Hematopoietic multipotent progenitor cell treated with erythropoietin and hydrocortisone succinate and interleukin-3 and kit ligand, for 15 days (in vitro differentiated cells): Measurements from ENCODE around the gene PCF11.
"Not testable (repeated sequence)": the region's sequence is repeated elsewhere in the genome, so short reads cannot be mapped to it uniquely, and the experiment has no call there.

Source experiments
- DNase-seq: peaks from one replicate; pipeline ENCODE4 v3.0.0-alpha.2; 2015; ENCODE audit warnings: low spot score

PCF11 gene, protein sequence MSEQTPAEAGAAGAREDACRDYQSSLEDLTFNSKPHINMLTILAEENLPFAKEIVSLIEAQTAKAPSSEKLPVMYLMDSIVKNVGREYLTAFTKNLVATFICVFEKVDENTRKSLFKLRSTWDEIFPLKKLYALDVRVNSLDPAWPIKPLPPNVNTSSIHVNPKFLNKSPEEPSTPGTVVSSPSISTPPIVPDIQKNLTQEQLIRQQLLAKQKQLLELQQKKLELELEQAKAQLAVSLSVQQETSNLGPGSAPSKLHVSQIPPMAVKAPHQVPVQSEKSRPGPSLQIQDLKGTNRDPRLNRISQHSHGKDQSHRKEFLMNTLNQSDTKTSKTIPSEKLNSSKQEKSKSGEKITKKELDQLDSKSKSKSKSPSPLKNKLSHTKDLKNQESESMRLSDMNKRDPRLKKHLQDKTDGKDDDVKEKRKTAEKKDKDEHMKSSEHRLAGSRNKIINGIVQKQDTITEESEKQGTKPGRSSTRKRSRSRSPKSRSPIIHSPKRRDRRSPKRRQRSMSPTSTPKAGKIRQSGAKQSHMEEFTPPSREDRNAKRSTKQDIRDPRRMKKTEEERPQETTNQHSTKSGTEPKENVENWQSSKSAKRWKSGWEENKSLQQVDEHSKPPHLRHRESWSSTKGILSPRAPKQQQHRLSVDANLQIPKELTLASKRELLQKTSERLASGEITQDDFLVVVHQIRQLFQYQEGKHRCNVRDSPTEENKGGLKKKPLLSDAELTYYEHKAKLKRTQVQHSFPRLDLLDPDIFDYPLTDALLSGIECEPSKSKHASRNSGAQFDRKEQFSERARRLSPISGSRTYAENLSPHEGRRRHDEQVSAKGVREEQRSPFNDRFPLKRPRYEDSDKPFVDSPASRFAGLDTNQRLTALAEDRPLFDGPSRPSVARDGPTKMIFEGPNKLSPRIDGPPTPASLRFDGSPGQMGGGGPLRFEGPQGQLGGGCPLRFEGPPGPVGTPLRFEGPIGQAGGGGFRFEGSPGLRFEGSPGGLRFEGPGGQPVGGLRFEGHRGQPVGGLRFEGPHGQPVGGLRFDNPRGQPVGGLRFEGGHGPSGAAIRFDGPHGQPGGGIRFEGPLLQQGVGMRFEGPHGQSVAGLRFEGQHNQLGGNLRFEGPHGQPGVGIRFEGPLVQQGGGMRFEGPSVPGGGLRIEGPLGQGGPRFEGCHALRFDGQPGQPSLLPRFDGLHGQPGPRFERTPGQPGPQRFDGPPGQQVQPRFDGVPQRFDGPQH (N-terminal part only)

DNA sequence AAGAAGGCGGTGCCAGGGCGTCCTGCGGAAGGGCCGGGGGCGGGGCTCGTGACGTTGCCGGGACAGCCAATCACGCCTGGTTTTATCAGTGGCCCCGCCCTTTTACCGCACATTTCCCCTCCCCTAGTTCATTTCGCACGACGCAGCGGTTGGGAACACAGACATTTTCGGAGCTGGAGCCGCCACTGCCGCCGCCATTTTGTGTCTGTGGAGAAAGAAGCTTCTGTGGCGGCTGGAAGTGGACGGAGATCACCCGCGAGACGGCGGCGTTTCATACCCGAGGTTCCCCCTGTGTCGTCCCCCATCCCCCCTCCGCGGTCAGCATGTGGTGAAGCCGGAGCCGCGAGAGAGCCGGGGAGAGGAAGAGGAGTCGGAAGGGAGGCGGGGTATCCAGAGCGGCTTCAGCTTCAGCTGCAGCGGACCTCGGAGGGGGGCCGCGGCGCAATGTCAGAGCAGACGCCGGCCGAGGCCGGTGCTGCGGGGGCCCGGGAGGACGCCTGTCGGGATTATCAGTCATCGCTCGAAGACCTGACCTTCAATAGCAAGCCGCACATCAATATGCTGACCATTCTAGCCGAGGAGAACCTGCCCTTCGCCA is at the start of gene PCF11:
TSS of gene PCF11 (plus strand) at position 136 of the 598 bp plus-strand sequence. CDS start at position 445, 309 bp downstream.
- no peak for DNase-seq

DNA sequence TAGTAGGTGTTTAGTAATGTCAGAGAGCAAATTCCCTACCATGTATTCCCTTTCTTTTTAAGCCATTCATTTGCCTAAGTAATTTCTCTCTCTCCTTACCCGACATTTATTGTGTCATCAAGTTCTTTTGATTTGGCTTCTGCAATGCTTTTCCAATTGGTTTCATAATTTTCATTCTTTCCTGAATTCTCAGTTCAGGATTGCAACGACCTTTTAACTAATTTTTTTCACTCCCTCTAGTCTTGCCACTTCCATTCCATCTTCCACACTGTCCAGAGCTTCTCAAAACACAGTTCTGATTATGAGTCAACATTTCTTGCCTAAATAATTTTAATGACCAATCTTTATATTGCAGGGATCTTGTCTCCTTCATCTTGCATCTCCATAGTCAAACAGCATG is 44.0 kb upstream of the PCF11 start:
- DNase-seq: no peak

DNA sequence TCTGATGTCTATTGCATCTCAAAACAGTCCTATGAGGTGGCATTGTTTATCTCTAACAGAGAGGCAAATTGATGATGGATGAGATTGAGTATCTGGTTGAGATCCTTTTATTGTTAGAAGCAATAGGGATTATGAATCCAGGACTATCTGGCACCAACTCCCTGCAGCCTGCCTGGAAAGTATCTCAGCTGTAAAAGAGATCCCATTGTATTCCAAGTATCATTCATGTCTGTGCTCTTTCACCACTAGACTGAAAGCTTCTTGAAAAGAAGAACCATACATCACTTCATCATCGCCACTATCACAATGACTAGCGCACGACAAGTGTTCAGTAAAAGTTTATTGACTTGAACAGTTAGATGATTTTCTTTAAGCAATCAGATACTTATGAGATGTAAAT is 41.9 kb upstream of the PCF11 start:
- DNase-seq: no peak

DNA sequence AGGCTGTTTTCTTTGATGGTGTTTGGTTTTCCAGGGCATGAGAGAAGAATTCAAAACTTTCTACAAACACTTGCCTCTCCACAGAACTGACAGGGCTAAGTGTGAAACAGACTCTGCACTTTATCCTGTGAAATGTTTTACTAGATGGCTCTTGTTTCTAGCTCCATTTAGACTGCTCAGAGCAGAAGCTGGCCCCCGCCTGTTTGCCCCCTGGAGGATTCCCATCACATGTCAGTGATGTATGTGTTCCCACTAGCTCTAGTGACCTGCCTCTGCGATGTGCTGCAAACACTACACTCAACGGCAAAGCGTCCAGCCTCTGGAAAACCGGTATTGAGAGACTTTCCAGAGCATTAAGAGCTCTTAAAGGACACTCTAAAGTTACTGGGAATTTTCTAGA is 41.4 kb upstream of the PCF11 start:
- DNase-seq: no peak

DNA sequence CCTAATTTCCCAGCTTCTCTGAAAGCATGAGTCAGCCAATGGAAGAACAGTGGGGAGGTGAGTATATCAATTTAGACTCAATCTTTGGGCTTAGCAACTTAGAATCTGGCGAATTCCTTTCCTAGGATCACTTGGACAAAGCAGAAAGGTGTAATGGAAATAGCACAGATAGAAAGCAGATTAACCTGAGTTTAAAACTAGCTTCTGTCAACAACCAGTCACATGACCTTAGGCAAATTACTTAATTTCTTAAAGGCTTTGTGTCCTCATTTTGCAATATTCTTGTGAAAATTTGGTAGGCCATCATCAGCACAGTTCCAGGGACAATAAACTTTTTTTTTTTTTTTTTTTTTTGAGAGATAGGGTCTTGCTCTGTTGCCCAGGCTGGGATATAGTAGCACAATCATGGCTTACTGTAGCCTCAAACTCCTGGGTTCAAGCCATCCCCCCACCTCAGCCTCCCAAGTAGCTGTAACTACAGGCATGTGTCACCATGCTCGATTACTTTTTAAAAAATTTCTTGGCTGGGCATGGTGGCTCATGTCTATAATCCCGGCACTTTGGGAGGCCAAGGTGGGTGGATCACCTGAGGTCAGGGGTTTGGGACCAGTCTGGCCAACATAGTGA is 40.8 kb upstream of the PCF11 start:
- no peak for DNase-seq

DNA sequence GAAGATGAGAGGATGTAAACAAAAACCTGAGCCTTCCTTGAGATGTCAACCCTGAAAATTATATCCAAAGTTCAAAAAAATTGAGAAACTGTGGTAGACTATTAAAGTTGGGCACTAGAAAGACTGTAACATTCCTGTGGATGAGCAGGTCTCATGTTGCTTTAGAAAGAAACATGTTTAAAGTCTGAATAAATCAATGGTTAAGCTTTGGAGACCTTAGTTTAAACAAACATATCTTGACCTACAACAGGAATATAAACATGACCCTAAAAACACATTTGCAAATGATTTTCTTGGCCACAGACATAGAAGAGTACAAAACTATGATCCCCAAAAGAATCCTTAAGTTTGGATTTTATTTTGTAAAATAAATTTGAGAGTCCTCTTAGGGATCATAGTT is 38.1 kb upstream of the PCF11 start:
- DNase-seq: no peak

DNA sequence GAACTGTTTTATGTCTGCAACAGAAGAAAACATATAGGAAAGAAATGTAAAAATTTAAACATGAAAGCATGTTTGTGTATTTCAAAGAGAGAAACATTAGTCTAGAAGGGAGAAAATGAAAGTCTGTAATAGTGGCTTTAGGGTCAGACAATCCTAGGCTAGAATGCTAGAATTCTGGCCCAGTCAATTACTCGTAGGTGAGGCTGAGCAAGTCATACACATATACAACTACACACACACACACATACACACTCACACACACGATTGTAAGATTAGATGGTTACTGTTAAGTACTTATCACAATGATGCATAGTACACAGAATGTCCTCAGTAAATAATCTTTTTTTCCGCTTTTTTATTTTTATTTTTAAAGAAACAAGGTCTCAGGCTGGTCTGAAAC is 37.7 kb upstream of the PCF11 start:
- no peak for DNase-seq

DNA sequence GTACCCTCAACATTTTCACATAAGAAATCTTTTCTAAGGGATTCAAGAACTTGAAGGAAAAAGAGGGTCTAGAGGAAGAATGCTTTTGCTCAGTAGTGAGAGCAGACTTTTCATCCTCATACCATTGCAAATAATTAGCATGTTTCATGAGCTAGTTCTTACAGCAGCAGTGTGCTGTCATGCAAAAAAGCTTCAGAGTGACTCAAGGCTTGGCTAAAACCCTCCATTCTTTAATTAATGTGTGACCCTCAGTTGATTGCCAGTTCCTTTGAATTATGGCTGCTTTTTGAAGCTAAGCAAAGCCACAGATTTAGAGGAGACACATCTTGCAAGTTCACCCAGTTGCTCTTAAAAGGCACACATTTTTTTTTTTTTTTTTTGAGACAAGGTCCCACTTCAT is 36.6 kb upstream of the PCF11 start:
- no peak for DNase-seq

DNA sequence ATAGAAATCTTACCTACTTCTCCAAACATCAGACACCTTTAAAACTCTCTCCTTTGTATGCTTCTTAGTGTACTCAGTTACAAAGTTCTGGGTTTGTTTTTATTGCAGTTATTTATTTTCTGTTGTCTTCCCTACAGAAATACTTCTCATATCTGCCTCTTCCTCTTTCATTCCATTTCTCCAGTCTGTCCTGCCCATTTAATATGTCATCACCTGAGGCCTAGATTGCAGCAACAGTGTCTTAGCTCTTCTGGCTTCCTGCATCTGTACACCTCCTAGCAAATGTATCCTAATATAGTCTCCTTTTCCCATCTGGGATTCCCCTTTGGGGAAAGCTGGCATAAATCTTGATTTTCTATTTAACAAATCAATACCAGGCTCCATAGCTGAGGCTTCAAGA is 34.9 kb upstream of the PCF11 start:
- no peak for DNase-seq

DNA sequence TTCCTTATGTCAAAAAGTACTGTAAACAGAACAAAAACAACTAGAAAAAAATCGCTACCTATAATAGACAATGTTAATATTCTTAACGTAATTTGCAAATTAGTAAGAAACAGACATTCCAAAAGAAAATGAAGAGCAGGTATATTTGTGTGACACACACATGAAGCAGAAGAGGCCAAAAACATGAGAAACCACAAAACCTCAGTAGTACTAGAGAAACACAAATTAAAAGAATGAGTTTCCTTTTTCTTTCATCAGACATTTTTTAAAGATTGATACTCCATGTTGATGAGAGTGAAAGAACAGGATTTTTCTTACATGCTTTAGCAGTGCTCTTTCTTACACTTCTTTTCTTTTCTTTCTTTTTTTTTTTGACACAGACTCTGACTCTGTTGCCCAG is 34.2 kb upstream of the PCF11 start:
- no peak for DNase-seq

DNA sequence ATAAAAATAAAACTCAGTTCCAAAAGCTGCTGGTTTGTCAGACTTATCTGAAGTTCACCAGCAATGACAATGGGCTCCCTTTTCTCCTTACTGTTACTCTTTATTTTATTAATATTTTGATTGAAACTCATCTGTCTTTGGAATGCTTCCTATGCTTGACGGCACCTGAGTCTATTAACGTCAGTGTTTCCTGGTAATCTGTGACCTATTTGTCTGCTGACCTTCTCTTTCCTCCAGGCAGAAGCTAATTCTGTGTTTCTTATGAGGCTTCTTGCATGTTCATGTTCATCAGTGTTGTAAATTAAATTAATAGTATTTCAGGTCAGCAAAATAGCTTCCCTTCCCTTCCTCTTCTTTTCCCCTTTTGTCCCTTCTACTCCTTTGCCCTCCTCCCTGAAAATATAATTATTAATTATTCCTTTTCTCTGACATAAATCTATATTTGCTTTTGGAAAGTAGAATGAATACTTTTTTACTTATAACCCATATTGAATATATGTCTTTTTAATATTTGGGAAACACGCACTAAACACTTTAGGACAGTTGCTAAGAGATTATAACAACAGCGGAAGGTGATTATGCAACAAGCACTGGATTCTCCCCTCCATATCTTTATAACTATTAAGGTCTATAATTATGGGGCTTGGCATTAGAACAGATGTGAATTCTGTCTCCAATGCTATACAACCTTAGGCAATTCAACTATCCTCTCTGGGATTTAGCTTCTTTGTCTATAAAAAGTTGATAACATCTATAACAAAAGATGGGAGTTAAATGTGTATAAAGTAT is 32.1 kb upstream of the PCF11 start:
- DNase-seq: no peak

DNA sequence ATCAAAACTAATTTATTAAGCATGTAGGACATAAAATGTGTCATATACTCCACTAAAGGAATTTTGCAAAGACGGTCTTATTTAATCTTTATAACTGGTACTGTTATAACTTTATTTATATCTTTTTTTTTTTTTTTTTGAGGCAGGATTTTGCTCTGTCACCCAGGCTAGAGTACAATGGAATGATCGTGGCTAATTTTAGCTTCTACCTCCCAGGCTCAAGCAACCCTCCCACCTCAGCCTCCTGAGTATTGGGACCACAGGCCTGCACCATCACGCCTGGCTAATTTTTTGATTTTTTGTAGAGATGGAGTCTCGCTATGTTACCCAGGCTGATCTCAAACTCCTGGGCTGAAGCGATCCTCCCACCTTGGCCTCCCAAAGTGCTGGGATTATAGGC is 31.4 kb upstream of the PCF11 start:
- DNase-seq: no peak

DNA sequence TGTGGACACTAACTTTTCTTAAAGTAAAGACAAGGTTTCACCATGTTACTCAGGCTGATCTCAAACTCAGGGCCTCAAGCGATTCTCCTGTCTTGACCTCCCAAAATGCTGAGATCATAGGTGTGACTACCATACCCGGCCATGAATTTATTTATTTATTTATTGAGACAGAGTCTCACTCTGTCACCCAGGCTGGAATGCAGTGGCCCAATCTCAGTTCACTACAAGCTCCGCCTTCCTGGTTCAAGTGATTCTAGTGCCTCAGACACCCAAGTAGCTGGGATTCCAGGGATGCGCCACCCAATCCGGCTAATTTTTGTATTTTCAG is 29.7 kb upstream of the PCF11 start:
- DNase-seq: no peak

DNA sequence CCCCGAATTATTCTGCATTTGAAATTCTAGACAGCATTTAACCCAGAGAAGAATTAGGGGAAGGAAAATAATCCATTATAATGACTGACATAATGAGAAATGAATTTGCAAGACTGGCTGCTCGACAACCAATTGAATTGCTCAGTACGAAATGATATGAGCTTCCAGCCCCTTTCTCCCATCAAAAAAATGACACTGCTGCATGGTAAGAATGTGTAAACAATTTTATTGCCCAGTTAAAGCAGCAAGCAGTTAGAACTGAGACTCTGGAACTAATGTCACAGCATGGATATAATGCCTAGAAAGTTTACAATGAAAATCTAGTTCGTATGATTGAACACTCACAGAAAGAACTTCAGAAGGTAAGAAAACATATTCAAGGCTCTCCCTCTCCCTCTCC is 24.7 kb upstream of the PCF11 start:
- DNase-seq: no peak

DNA sequence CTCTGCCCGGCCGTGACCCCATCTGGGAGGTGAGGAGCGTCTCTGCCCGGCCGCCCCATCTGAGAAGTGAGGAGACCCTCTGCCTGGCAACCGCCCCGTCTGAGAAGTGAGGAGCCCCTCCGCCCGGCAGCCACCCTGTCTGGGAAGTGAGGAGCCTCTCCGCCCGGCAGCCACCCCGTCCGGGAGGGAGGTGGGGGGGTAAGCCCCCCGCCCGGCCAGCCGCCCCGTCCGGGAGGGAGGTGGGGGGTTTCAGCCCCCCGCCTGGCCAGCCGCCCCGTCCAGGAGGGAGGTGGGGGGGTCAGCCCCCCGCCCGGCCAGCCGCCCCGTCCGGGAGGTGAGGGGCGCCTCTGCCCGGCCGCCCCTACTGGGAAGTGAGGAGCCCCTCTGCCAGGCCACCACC is 23.7 kb upstream of the PCF11 start:
- DNase-seq: not testable (repeated sequence)

DNA sequence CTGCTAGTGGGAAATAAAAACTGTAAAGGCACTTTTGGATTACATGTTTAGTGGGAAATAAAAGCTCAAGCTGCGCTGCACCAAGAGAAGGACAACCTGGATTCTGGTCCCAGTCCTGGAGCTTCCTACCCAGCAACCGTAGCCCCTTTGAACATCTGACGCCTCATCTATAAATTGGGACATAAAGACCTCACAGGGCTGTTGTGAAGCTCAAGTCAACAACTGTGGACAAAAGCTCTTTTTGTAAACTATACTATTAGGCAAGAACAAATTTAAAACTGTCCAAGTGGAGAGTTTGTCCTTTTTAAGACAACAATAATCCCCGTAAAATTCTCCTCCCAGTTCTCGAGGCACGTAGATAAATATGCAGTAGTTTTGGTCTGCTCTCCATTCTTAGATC is 17.6 kb upstream of the PCF11 start:
- DNase-seq: no peak

DNA sequence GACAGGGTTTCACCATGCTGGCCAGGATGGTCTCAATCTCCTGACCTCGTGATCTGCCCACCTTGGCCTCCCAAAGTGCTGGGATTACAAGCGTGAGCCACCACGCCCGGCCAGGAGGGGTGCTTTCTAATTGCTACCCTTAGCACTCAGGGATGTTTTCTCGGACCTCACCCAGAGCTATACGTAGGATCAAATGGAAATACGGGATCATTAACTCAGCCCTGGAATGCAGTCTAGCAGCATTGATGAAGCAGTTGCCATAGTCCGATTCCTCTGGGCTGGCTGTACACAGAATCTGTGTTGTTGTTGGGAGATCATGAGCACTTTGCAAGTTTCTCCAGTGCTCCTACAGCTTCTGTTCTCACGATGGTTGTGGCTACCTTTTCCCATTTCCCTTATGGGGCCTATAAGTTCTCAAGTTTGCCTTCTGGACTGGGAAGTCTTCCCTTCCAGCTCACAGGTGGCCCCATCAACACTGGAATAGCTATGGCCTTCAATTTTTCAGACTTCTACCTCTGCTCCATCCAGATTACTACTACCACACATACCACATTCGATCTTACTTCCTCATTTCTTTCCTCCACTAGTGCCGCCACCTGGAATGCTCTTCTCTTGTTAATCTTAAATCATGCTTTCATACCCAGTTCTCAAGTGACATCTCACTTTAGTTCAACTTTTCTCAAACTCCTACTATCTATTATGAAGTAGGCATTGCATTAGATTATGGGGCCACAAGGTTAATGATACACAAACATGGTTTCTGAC is 16.1 kb upstream of the PCF11 start:
- no peak for DNase-seq

DNA sequence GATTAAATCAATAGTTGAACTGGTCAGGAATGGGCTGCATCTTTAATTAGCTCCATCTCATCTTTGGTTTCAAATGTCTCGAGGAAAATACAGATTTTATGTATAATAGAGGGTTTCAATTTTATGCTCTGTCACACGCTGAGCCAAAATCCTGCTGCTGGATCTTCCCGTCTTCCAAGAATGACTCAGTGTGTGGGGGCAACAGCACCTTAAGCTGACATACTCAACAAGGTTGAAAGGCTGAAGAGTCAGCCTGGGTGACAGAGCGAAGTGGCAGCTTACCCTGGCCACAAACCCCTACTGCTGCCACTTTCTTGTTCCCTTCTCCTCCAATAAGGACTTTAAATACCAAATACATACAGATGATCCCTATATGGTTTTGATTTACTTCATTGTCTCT is 9.0 kb upstream of the PCF11 start:
- no peak for DNase-seq

DNA sequence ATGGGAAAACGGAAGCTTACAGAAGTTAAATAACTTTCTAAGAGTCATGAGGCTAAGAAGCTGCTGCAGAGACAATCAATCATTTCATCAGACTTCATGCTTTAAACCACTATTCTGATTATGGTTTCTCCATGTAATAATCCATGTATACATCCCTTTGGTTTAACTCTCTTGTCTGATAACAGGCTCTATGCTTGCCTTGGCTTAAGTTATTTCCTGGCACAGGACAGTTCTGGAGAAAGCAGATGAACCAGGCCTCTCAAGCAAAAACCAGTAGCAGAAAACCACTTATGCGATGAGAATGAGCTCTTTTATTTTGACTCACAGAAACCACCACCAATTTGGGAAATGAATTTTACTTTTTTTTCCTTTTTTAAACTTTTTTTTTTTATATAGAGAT is 6.5 kb upstream of the PCF11 start:
- DNase-seq: no peak

DNA sequence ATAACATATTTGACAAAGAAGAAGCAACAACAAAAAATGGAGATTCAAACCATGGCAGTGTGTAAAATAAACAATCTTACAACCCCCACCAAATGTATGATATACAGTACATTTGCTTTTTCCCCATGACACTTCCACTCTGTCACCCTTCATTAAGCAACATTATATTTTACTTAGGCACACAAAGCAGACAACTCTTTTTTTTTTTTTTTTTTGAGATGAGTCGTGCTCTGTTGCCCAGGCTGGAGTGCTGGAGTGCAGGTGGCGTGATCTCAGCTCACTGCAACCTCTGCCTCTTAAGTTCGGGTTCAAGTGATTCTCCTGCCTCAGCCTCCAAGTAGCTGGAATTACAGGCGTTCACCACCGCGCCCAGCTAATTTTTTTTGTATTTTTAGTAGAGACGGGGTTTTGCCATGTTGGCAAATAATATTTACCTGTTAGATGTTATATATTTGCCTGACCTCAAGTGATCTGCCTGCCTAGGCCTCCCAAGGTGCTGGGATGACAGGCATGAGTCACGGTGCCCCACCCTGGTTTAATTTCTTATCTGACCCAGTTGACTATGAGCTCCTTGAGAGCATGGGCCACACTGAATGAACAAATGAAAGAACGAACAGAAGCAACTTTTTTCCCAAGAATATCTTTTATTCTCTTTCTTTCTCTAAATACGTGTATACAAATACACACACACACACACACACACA is 5.5 kb upstream of the PCF11 start:
- DNase-seq: peak; percentile 82
